HG03460 (cell line): ENCODE data around the gene TNFRSF14.
"Not testable (repeated sequence)": the region's sequence is repeated elsewhere in the genome, so short reads cannot be mapped to it uniquely, and the experiment has no call there.

Source experiments
- ATAC-seq: cut with Tn5 transposase; IDR thresholded peaks from one replicate; pipeline ENCODE4 v1.9.1; 2021; ENCODE audit not compliant: unreplicated experiment

Gene TNFRSF14

DNA sequence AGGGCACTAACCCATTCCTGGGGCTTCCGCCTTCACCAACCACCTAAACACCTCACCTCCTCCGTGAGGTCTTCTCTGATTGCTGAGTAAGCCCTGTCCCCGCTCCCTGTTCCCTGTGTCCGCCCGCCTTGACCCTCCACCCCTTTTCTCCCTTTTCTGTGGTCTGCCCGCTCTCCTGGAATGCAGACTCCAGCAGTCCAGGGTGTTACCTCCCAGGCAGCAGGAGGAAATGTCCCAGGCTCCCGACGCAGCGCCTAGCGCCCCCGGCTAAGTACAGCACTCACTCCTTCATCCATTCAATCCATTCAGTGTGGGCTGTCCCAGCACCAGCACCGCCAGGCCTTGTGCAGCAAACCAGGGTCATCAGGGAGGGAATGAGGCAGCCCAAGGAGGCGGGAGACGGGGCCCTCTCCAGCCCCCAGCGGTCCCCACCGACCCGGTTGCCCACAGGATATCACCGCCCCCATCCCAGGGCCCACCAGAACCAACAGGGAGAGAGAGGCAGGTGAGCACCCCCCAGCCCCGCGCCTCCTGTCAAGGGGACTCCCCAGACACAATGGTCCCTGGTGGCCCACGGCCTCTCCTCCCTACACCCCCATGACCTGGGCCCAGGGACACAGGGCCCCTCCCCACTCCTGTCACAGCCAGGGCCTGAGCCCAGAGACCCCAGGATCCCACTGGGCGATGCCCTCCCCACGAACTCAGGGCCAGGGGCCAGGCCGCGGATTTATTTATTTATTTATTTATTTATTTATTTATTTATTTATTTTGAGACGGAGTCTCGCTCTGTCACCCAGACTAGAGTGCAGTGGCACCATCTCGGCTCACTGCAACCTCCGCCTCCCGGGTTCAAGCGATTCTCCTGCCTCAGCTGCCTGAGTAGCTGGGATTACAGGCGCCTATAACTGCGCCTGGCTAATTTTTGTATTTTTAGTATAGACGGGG is 10.2 kb downstream of the TNFRSF14 start:
- no peak for ATAC-seq

DNA sequence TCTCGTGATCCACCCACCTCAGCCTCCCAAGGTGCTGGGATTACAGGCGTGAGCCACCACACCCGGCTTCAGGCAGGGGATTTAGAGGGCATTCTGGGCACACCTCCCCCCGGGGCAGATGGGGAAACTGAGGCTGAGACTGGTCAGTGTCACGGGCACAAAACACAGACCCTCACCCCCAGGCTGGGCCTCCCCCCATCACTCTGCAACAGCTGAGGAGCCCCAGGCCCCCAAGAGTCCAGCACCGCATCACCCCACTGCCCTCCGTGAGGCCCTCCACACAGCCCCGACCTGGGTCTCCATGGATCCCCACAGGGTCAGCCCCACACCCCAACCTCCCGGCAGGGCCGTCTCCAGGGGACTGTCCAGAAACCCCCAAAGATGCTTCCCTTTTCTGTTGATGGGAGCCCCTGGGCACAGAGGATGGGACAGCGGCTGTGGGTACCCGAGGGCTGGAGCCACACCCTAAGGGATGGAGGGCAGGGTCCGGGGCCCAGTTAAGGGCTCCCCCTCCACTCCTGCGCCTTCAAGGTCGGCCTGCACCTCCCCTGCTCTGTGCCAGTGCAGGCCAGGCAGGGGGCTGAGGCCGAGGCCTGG is 11.0 kb downstream of the TNFRSF14 start:
- no peak for ATAC-seq

DNA sequence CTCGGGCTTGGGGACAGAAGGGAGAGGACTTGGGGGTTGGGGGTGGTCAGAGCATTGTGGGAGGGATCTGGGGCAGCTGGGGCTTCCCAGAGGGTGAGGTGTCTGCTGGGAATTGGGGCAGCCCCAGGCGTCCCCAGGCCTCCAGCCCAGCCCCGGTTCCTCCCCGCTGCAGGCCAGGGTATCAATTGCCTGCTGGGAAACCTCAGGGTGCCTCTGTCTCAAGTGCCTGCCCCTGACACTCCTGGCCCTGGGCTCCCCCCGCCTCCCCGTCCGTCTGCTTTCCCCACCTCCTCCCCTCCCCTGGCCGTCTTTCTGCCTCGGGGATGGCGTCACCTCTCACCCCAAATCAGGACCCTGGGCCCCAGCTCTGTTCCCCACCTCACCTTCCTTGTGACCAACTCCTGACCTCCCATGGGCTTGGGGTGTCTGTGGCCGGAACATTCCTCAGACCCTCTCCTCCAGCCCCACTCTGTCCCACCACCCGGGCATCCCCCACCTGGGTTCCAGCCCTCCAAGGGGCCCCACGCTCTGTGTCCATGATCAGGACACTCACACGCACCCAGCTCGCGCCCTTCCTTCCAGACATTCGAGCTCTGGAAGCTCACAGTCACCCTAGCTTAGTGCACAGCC is 12.1 kb downstream of the TNFRSF14 start:
- ATAC-seq: not testable (repeated sequence)

DNA sequence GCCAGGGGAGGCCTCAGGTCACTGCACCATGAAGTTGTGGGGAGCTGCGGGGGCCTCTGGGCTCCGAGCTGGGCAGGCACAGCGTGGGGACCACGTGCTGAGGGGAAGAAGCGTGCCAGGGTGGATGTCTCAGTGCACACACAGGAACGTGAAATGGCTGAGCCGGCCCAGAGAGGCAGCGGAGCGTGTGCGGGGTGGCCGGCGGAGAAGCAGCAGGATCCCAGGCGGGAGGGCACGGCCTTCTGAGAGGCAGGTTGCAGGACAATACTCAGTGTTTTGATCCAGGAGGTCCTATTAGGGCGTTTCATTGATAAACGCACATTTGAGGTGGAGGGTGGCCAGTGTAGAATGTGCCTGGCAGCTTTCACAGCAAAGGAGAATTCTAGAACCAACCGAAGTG is 12.9 kb downstream of the TNFRSF14 start:
- no peak for ATAC-seq

DNA sequence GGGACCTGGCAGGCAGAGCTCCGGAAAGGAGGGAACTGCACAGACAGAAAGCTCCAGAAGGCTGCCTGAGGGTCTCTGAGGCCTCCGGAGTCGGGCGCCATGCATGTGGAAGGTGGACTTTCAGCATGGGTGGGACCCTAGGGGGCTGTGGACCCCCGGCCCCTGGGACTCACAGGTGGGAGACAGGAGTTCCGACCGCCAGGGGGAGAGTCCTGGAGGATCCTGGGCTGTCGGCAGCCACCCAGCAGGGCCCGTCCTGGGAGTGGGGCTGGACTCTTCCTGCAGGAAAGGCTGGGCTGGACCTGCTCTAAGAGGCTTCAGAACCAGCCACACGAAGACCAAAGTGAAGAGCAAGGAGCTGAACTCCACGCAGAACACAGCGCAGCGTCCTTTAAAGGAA is 13.5 kb downstream of the TNFRSF14 start:
- ATAC-seq: not testable (repeated sequence)

DNA sequence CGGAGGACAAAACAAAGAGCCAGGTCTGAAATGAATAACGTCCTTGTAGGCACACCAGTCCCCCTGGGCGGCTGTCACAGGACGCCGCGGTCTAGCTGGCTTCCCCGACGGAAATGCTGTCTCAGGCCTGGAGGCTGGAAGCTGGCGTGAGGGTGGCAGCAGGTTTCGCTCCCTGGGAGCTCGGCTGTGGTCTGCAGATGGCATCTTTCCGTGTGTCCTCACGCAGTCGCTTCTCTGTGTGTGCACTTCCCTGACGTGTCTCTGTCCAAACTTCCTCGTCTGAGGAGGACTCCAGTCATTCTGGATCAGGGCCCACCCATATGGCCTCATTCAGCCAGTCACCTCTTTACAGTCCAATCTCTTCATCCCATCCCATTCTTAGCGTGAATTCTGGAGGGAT is 14.2 kb downstream of the TNFRSF14 start:
- ATAC-seq: no peak

DNA sequence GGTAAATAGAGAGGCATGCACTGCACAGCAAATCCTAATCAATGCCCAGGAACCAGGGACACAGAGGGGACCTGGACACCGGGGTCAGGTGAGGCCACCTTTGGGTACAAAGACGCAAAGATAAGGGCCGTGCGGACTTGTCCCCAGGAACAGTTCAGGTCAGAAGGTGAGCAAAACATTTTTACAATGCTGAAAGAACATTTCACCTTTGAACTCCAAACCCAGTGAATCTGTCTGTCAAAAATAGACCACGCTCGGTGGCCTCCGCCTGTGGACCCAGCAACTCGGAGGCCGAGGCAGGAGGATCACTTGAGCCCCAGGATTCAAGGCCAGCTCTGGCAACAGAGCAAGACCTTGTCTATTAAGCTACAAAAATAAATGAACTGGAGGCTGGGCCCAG is 15.2 kb downstream of the TNFRSF14 start:
- no peak for ATAC-seq

DNA sequence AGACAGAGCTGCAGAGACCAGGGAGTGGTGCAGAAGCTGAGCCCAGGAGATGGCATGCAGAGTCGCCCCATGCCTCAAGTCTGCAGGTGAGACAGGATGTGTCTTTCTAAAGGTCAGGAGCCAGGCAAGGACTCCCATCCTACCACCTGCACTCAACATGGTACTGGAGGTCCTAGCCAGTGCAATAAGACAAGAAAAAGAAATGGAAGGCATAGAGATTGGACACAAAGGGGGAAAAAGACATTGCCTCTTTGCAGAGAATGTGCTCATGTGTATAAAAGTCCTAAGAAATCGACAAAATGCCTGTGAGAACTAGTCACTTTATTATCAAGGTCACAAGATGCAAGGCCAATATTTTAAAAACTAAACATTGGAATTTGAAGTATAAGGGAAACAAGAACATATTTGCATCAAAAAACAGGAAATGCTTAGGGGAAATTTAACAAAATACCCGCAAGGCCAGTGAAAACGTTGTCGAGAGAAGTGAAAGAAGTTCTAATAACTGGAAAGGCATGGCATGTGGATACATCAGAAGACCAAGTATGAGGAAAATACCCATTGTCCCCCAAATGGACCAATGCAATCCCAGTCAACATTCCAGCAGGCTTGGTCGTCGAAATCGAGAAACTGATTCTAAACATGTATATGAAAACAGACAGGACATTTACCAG is 17.2 kb downstream of the TNFRSF14 start:
- ATAC-seq: no peak

DNA sequence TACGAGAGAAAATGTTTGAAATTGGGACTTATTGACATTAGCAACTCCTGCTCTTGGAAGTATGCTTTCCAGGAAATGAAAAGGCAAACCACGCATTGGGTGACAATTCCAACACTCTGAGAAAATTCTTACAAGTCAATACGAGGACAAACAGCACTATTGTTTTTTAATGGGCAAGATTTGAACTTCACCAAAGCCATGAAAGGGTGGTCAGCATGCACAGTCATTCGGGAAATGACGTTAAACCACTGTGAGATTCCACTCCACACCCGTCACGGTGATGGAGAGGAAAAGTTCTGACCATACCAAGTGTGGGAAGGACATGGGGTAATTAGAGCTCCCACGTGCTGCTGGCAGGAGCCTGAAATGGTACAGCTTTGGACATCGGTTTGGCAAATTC is 18.2 kb downstream of the TNFRSF14 start:
- ATAC-seq: no peak

DNA sequence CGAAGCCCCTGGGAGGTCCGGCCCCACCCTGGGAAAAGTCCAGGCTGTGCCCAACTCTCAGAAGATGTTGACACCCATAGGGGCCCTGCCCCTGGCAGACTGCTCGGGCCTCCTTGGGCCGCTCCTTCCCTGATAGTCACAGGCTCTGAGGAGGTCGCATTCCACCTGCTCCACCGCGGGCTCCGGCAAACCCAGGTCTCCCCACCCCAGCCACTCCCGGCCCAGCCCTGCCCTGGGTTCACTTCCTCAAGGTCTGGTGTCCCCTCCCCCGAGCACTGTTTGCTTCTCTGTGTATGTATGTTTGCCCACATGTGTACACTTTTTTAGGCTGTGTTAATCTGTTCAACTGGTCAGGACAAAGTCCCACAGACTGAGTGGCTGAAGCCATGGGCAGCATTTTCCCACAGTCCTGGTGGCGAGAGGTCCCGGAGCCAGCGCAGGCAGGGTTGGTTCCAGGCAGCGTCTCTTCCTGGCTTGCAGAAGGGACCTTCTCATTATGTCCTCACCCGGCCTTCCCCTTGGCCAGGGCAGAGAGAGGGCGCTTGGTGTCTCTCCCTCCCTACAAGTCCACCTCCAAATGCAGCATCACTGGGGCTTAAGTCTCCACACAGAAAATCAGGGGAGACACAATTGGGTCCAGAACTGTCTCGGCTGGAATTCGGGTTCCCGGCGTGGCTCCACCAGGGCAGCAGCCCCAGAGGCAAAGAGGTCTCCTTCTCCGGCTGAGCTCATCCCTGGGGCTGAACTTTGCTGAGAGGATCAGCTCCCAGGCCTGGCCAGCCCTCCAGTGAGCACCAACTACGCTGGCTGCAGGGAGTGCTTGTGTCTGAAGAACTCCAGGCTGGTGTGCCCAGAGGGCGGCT is 19.9 kb downstream of the TNFRSF14 start:
- no peak for ATAC-seq

DNA sequence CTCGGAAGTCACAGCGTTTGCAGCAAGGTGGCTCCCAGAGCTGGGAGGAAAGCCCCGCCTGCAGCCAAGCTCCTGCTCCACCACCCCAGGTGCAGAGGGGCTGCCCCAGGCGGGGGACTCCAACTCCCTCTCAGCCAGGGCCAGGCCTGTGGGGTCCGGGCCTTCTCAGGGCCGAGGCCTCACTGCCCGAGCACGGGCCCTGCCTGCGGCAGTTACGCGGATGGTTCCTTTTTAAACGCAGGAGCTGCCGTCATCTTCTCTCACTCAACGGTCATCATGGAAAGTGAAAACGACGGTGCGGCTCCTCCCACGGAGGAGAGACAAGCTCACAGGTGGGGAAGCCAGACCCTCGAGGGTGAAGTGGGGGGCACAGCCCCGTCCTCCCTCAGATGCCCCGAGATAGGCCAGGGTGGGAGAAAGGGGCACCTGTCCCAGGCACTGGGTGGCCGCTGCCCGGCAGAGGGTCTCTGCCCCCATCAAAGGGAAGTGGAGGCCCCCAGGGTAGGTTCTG is 21.4 kb downstream of the TNFRSF14 start:
- ATAC-seq: peak; percentile 36

DNA sequence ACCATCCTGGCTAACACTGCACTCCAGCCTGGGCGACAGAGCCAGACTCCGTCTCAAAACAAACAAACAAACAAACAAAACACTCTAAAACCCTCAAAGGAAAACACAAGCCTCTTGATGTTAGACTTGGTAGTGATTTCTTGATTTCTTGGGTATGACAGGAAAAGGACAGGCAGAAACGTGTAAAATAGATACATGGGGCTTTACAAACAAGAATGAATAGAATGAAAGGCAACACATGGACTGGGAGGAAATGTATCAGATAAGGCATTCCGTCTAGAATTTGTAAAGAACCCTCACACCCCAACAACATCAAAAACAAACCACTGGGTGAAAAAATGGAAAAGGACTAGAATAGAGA is 22.6 kb downstream of the TNFRSF14 start:
- no peak for ATAC-seq

DNA sequence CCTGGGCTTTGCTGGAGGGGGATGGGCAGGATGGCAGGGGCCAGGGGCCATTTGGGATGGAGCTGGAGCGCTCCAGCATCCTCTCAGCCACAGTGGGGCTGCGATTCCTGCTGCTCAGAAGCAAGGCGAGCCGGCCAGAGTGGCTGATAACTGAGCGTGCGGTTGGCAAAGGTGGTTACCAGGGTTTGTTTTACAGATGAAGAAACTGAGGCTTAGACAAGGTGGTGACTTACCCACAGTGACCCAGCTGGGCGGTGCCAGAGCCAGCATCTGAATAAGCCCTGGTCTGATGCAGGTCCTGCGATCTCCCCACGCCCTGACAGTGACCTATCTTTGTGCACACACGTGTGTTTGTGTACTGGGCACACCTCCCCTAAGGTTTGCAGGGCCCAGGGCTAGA is 24.5 kb downstream of the TNFRSF14 start:
- ATAC-seq: no peak

DNA sequence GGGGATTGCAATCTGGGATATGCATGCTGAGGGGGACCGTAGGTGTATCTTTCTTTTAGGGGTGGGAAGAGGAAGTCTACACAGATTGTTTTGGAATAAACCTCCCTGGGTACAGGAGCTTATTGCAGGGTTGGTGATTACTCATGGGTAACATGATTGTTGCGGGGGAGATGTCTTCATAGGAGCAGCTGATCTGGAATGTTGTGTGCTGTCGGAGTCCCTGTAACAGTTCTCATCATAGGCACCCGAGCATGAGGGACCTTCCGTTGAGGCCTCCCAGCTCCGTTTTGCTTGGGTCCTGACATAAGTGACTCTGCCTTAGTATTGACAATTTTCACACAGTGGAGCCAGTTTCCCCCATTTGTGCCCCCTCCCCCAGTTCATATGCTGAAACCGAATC is 26.2 kb downstream of the TNFRSF14 start:
- no peak for ATAC-seq

DNA sequence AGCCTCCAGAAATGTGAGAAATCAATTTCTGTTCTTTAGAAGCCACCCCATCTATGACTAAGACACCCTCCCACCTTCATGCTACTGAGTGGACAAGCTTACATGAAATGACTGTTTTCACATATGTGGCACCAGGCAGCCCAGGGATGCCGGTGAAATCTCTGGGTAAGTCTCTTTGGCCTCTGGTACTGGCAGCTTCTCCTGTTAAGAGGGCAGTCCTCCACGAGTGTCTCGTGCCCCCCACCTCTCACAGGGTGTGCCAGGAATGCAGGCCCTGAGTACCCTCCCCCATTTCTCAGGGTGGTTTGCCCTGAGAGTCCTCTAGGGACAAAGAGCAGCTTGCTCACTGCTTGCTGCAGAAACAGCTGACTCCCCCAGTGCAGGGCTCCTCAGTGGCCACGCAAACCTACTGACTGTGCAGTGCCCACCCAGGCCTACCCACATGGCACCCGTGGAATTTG is 27.2 kb downstream of the TNFRSF14 start:
- ATAC-seq: no peak

DNA sequence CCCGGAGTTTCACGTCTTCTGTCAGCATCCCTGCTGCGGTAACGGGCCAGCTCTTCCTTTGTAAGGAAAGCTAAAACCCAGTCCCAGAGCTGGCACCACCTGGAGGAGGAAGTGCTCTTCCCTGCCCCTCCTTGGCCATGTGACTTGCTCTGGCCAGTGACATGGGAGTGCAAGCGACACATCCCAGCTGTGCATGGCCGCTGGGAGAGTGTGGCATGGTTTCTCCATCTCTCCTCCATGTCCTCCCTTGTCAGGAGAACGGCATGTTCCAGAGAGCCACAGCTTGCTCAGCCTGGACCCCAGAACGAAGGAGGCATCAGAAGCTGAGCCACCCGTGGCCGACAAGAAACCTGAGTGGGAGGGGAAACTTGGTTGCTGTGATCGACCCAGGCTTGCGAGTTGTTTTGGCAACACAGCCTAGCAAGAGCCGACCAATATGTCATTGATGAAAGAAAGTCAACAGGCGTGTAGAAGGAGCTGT is 27.7 kb downstream of the TNFRSF14 start:
- ATAC-seq: no peak

DNA sequence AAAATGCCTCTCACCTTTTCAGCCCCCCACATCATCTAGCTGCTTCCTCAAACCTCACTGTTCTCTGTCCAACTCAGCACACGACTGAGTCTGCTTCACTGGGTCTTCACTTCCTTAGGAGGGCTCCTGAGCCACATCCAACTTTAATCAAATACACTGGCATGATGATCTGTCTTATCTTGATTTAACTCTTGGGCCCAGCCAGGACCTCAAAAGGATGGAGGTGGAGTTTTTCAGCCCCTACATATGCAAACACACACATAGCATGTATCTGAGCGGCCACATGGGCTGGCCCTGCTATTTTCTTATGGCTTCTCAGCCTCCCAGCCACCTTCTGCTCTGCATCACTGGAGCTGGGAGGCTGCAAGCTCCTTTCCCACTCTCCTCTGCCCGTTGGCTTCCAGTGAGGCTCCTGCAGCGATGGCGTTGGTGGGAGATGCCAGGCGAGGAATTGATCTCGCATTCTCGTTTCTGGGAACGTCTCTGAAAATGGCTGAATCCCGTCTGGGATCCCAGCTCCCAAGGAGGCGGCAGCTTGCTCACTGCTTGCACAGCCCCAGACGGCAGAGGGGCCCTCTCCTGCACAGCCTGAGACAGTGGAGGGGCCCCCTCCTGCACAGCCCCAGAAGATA is 28.6 kb downstream of the TNFRSF14 start:
- no peak for ATAC-seq

DNA sequence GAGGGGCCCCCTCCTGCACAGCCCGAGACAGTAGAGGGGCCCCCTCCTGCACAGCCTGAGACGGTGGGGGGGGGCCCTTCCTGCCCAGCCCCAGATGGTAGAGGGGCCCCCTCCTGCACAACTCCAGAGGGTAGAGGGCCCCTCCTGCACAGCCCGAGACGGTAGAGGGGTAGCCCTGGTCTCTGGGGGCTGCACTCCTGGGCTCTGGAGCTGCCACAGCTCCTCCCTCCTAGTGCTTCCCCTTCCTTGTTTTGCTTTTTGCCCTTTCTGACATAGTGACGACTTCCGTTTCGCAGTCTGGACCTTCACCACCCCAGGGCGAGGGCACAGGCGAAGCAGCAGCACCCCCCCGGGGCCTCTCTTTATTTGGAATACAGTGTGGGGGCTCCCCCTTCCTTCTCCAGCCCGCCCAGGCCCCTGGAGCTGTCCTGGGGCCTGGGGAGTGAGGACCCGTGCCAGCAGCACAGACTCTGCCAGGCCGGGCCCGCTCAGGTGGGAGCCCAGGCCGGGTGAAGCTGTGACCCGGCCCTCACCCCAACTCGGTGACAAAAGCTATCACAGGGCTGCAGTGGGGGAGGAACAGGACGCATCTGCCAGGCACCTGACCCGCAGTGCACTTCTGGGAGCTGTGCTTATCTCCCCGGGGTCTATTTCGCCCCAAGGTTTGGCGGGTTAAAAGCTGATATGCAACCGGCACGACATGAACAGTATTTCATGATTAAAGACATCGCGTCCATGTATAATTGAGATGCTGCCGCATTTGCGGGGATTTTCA is 29.3 kb downstream of the TNFRSF14 start:
- ATAC-seq: peak; percentile 40
